Left renal pelvis (tissue), 4 donors: ENCODE data around the gene GJA4. TPM values are rescaled to one million over a fixed set of nuclear protein-coding genes. Genes with fewer than 3 reads are reported as not detected.
"Not testable (repeated sequence)": the region's sequence is repeated elsewhere in the genome, so short reads cannot be mapped to it uniquely, and the experiment has no call there.

Experiments used
- DNase-seq, 4 donors: peaks; one replicate each; pipeline ENCODE4 v3.0.0-alpha.2; 2013; ENCODE audit warnings: low read depth in 4 of 4, low spot score in 3 of 4
- polyA plus RNA-seq, 4 donors: library from polyadenylated mRNA; unstranded; fragments of 120-200 nt; gene quantifications; one replicate each; pipeline ENCODE4 v1.2.1, GENCODE V29; 2013; ENCODE audit not compliant: insufficient read length in 4 of 4

The GJA4 gene
- polyA plus RNA-seq, 4 donors: 15.9 to 19.7 (median 17.7) TPM

DNA sequence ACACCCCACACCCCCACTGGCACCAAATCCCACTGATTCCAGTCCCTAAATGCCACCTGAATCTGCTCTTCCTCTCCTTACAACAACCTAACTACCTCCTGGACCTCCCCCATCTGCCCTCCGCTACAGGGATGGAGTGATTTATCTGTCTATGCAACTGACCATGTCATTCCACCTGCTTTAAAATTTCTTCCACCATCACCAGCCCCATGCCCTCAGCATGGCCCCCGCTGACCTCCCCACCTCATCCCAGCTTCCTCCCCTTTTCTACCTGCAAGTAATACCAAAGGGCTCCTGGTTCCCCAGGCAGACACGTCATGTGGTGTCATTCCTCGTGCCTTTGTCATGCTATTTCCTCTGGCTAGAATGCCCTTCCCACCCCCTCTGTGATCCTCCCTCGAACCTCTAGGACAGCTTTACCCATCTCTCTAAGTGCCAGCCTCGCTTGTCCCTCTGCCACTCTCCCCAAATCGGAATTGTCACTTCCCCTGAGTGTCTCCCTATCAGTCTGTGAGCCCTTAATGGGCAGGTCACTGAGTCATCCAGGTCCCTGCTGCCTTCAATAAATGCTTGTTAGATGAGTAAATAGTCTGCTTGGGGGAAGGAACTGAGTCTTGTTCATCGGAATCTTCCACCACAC lies 29.5 kb upstream of the GJA4 start:
- no peak for DNase-seq

DNA sequence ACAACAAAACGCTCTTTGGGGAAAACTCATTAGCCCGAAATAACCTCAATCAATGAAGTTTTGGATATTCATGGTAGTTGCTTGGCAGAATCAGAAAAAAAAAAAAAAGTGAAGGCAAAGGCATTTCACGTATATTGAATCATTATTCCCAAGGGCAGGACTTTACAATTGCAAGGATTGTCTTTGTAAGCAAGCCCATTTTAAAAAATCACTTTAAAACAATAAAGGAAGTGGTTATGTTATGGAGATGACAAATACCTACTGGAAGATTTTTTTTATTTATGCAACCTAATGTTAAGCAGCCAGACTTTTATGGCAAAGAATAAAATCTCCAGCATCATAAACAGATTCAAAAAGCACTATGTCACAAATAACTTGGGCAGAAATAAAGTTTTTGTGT lies 23.9 kb upstream of the GJA4 start:
- no peak for DNase-seq

DNA sequence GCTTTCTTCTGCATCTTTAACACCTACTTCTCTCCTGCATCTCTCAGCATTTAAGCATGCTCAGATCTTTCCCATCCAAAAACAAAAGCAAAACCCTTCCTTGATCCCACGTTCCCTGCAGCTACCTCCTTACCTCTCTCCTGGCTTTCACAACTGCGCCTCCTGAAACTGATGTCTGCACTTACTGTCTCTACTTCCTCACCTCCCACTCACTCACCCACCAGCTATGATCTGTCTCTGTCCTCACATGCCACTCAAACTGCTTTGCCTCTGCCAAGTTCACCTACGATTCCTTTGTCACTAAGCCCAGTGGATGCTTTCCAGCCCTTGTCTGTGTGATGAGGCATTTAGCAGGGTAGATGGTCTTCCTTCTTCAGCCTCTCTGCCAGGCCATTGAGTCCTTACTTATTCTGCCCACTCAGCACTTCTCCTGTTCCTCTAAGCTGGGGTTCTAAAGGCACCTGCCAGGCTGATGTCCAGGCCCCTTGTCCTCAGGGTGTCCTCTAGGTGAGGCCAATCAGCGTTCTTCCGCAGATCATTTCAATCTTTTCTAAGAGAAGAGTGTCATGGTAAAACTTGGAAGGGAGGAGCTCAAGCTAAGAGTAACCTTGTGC lies 21.8 kb upstream of the GJA4 start:
- DNase-seq: no peak

DNA sequence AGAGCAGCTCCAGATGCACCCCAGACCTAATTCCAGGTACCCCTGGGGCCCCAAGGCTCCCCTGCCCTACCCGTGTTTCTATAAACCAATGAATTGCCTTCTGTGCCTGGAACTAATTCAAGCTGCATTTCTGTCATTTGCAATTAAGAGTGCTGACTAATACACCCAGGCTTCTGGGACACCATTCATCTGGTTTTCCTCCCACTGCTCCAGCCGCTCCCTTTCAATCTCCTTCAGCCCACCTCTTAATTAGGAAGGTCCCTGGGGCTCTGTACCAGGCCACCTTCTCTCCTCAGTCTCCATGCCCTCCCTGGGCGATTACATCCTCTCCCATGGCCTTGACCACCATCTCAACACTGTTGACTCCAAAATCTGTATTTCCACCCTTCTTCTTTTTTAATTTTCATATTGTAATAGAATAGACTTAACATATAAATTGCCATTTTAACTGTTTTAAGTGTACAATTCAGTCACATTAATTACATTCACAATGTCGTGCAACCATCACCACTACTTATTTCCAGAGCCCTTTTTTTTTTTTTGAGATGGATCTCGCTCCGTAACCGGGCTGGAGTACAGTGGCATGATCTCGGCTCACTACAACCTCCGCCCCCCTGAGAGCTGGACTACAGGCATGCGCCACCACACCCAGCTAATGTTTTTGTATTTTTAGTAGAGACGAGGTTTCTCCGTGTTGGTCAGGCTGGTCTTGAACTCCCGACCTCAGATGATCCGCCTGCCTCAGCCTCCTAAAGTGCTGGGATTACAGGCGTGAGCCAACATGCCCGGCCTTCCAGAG lies 21.0 kb upstream of the GJA4 start:
- no peak for DNase-seq

DNA sequence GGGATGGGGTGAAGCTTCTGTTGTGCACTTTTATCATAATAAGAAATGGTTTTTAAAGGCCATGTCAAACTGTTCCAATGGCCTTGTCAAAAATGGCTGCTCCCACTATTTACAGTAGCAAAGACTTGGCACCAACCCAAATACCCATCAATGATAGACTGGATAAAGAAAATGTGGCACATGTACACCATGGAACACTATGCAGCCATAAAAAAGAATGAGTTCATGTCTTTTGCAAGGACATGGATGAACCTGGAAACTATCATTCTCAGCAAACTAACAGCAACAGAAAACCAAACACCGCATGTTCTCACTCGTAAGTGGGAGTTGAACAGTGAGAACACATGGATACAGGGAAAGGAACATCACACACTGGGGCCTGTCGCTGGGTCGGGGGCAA lies 19.7 kb upstream of the GJA4 start:
- not testable (repeated sequence) for DNase-seq

DNA sequence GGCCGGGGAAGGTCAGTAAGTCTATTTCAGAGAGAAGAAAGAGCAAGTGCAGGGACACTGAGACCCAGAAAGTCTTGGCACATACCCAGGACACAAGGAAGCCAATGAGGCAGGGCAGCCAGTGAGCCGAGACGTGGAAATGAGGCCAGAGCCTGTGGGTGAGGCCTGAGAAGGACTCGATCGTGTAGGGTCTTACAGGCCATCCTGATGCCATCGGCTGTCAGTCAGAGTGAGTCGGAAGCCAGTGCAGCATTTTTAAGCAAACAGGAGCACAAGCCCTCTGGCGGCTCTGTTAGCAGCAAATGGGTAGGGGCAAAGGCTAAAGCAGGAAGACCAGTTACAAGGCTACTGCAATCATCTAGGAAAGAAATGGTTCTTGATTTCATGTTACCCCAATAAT lies 17.8 kb upstream of the GJA4 start:
- DNase-seq: no peak

DNA sequence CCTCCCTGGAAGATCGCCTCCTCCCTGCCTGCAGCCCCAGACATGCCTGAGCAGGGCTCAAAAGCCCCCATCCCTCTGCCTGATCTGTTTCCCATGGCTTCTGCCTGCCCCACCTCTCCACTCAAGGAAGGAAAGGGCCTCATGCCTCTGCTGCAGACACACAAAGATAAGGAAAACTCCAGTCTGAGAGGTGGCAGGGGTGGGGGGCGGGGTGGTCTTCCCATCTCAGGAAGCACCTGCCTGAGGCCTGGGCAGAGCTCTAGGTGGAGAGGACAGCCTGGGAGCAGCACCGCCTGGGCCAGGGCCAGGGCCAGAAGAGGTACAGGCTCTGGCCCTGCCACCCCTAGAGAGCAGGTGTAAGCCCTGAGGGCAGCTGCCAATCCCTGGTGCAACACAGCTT lies 15.9 kb upstream of the GJA4 start:
- no peak for DNase-seq

DNA sequence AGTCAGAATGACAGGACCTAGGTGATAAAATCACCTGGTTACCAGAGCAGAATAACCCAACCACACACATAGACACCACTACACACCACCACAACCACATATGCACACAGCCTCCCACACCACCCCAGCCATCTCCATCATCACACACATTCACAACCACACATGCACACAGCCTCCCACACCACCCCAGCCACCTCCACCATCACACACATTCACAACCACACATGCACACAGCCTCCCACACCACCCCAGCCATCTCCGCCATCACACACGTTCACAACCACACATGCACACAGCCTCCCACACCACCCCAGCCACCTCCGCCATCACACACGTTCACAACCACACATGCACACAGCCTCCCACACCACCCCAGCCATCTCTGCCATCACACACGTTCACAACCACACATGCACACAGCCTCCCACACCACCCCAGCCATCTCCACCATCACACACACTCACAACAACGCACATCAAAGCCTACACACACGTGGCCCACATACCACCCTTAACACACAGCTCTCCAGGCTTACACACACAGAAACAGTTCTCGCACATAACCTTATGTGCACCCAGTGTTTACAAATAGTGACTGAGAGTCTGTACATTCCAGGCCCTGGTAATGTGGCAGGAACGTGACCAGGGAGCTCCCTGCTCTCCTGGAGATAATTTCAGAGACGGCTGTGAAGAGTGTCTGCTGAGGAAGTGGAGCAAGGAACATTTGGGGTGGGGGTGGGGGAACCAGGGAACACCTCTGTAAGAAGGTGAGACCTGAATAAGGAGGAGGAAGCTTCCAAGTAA lies 15.1 kb upstream of the GJA4 start:
- no peak for DNase-seq

DNA sequence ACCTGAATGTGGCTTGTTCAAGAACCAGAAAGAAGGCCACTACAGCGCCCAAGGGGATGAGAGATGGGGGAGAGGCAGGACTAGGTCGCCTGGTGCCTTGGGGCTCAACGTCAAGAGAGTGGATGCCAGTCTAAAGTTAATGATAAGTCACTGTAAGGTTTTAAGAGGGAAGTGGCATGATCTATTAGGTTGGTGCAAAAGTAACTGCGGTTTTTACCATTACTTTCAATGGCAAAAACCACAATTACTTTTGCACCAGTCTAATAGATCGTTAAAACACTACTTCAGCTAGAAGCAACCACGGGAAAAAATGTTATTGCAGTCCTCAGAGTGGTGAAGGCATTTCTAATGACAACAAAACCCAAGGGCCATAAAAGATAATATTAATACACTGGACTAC lies 14.4 kb upstream of the GJA4 start:
- DNase-seq: no peak

DNA sequence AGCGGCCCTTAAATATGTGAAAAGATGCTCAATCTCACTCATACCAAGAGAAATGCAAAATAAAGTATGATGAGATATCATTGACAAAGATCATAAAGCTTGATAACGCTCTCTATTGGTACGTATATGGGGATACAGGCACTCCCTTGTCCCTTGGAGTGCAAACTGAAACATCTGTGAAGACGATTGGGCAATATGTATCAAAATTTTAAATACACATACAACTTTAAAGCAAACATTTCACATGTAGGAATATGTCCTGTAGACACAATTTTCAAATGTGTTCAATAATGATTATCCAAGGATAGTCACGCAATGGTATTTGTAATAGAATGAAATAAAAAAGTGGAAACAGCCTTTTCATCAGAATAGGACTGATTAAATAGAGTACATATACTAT lies 13.8 kb upstream of the GJA4 start:
- no peak for DNase-seq

DNA sequence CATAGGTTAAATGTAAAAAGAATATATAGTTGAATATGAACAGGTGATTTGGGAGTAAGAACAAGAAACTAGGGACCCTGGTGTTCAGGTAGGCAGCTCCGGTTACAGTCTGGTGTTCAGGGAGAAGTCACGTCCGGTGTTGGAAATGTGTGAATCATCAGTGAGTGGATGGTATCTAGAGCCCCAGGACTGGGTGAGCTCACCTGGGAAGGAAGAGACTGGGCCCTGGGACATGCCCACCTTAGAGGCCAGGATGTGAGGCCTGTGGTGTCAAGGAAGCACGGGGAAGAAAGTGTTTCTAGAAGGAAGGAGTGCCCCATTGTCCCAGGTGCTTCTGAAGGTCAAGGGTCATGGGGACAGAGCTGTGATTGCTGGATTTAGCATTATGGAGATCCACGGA lies 13.3 kb upstream of the GJA4 start:
- DNase-seq: no peak

DNA sequence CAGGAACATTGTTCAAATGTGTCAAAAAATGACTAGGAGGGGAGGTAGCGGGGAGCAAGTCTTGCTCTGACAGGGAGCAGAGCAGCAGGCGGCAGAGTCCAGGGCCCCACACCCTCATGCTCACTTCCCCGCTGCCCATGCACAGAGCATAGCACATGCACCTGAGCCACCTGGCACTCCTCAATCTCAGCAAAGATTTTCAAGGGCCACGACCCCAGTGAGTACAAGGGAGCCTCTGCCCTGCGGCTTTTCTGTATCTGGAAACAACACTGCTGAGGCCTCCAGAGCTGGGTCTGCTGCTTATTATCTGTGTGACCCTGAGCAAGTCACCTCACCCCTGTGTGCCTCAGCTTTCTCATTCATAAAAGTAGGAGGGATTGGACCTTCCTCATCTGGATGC lies 12.8 kb upstream of the GJA4 start:
- DNase-seq: no peak

DNA sequence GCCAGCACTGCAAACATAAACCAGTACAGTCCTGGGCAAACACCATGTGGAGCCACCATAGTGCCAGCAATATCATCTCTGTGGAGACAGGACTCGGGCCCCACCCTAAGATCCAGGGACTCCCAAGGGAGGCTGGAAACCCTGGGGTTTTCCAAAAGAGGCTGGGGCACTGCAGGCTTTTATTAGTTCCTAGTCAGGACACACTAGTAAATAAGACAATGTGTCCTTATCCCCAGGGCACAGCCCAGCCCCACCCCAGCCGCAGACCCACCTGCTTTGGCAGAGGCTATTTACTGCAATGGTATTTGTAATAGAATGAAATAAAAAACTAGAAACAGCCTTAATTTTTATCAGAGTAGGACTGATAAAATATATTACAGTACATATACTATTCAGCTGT lies 12.3 kb upstream of the GJA4 start:
- DNase-seq: no peak

DNA sequence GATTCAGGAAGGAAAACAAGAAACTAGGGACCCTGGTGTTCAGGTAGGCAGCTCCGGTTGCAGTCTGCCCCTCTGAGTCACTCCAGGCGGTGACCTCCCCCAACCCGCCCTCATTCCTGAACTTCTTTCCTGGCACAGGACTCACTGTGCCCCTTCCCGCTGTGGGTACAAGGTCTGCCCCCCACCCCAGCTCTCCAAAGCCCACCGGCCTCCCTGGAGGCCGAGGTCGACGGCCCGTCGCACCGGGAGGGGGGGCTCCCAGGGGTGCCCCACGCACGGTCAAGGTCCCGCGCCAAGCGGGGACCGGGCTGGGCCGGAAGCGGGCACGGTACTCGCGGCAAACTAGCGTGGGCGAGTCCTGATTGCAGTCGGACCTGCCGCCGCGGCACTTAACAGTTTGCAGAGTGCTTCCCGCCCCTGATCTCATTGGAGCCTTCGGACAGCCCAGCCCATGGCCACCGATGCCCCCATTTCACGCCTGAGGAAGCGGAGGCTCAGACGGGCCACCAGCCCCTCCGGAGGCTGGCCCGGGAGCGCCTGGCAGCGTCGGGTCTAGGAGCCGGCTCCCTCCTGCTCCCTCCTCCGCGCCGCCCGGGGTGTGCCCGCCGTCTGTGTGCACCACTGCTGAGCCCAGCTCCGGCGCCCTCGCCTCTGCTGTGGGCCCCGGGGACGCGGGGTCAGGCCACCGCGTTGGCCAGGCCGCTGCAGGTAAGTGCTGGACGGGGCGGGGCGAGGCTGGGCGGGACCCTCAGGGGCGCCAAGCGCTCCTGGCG lies 11.5 kb upstream of the GJA4 start, which contains the start of gene GJB3:
TSS of gene GJB3 (plus strand) at position 144 of the 773 bp plus-strand sequence. CDS start 3,549 bp downstream, outside the sequence.
- no peak for DNase-seq

DNA sequence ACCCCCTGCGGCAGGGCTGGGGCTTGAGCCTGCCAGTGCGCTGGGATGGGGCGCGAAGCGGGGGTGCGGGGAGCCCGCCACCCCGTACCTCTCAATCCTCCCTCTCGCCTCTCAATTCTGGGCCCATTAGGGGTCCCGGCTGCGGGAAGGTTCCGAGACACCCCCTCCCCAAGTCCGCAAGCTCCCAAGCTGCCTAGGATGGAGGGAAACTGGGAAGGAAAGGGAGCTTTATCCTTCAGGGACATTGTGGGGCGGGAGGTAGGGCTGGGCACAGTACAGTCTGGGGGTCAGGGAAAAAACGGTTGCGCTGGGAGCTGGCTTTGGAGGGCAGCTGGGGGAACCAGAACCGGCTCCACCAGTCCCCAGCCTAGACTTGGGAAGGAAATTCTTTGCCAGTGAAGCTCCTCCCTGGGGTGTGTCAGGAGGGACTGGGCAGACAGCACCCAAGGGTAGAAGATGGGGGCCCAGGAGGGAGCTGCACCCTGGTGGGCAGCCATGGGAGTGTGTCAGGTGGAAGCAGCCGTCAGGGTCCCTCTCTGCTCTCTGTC lies 10.9 kb upstream of the GJA4 start:
- no peak for DNase-seq

DNA sequence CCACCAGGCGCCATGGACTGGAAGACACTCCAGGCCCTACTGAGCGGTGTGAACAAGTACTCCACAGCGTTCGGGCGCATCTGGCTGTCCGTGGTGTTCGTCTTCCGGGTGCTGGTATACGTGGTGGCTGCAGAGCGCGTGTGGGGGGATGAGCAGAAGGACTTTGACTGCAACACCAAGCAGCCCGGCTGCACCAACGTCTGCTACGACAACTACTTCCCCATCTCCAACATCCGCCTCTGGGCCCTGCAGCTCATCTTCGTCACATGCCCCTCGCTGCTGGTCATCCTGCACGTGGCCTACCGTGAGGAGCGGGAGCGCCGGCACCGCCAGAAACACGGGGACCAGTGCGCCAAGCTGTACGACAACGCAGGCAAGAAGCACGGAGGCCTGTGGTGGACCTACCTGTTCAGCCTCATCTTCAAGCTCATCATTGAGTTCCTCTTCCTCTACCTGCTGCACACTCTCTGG lies 8.0 kb upstream of the GJA4 start:
- no peak for DNase-seq

DNA sequence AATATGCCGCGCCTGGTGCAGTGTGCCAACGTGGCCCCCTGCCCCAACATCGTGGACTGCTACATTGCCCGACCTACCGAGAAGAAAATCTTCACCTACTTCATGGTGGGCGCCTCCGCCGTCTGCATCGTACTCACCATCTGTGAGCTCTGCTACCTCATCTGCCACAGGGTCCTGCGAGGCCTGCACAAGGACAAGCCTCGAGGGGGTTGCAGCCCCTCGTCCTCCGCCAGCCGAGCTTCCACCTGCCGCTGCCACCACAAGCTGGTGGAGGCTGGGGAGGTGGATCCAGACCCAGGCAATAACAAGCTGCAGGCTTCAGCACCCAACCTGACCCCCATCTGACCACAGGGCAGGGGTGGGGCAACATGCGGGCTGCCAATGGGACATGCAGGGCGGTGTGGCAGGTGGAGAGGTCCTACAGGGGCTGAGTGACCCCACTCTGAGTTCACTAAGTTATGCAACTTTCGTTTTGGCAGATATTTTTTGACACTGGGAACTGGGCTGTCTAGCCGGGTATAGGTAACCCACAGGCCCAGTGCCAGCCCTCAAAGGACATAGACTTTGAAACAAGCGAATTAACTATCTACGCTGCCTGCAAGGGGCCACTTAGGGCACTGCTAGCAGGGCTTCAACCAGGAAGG lies 7.4 kb upstream of the GJA4 start:
- no peak for DNase-seq

DNA sequence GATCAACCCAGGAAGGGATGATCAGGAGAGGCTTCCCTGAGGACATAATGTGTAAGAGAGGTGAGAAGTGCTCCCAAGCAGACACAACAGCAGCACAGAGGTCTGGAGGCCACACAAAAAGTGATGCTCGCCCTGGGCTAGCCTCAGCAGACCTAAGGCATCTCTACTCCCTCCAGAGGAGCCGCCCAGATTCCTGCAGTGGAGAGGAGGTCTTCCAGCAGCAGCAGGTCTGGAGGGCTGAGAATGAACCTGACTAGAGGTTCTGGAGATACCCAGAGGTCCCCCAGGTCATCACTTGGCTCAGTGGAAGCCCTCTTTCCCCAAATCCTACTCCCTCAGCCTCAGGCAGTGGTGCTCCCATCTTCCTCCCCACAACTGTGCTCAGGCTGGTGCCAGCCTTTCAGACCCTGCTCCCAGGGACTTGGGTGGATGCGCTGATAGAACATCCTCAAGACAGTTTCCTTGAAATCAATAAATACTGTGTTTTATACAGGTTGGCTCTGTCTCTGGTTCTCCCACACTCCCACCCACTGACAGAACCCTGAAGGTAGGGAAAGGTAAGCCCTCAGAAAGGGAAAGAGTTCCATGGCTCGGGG lies 6.8 kb upstream of the GJA4 start:
- DNase-seq: no peak
